A673 (cell line): Measurements from ENCODE around the gene PMAIP1. TPM values are rescaled to one million over a fixed set of nuclear protein-coding genes. Genes with fewer than 3 reads are reported as not detected.

Experiments used
- BruUV-seq: library from RNA; stranded (reverse); fragments of 400-500 nt; replicated peaks from 2 replicates; lab custom pipeline; 2021; lab: Mats Ljungman, UMichigan
- CTCF ChIA-PET: fragments of 300-600 bp; sonication (Branson Sonifier 250); formaldehyde crosslinking; loops from one replicate; lab custom pipeline; 2022; ENCODE audit warnings: antibody characterized with exemption; lab: Charles Lee
- POLR2A ChIA-PET: fragments of 300-600 bp; sonication (Branson Sonifier 250); formaldehyde crosslinking; loops from one replicate; lab custom pipeline; 2022; ENCODE audit warnings: antibody characterized with exemption; ENCODE audit not compliant: low non-redundant PET; lab: Charles Lee
- DNase-seq: peaks from one replicate; pipeline ENCODE4 v3.0.0-alpha.2; 2015; ENCODE audit warnings: low spot score
- H3K27ac ChIP-seq: fragments of 200-600 bp; sonication (generic); 2 replicates; pipeline ENCODE4 v1.5.1; 2016; ENCODE audit warnings: mixed run types, low read depth, mild to moderate bottlenecking, mixed read lengths, antibody characterized with exemption, low read length; ENCODE audit not compliant: poor library complexity, severe bottlenecking
- H3K27me3 ChIP-seq: fragments of 200-600 bp; sonication (generic); replicated peaks from 2 replicates; pipeline ENCODE4 v1.6.1; 2017; ENCODE audit warnings: mixed run types, low read depth, mild to moderate bottlenecking, mixed read lengths, antibody characterized with exemption, low read length; ENCODE audit not compliant: insufficient read depth, poor library complexity
- H3K36me3 ChIP-seq: fragments of 200-600 bp; sonication (generic); 2 replicates; pipeline ENCODE4 v1.6.1; 2016; ENCODE audit warnings: mixed run types, mild to moderate bottlenecking, mixed read lengths, antibody characterized with exemption, low read length; ENCODE audit not compliant: insufficient read depth, poor library complexity, severe bottlenecking
- H3K4me1 ChIP-seq: fragments of 200-600 bp; sonication (generic); 2 replicates; pipeline ENCODE4 v1.6.1; 2017; ENCODE audit warnings: mixed run types, mild to moderate bottlenecking, mixed read lengths, antibody characterized with exemption, low read length; ENCODE audit not compliant: insufficient read depth, poor library complexity, severe bottlenecking
- H3K4me3 ChIP-seq: fragments of 200-600 bp; sonication (generic); 2 replicates; pipeline ENCODE4 v1.5.1; 2016; ENCODE audit warnings: low read depth, mixed run types, mild to moderate bottlenecking, mixed read lengths, low read length; ENCODE audit not compliant: poor library complexity, severe bottlenecking
- H3K9me3 ChIP-seq: fragments of 200-600 bp; sonication (generic); 2 replicates; pipeline ENCODE4 v1.6.1; 2016; ENCODE audit warnings: mixed run types, low read depth, mild to moderate bottlenecking, mixed read lengths, antibody characterized with exemption, low read length; ENCODE audit not compliant: poor library complexity, severe bottlenecking
- CTCF ChIP-seq: fragments of 300-800, 200-600 bp; sonication (generic); conservative IDR thresholded peaks from 2 replicates; pipeline ENCODE4 v1.5.1; 2017; ENCODE audit warnings: low read depth, mild to moderate bottlenecking, antibody characterized with exemption, low read length, moderate library complexity, mixed read lengths
- EZH2 ChIP-seq: fragments of 200-600 bp; sonication (generic); IDR thresholded peaks from 2 replicates; pipeline ENCODE4 v1.6.1; 2017; ENCODE audit warnings: borderline replicate concordance, low read depth, mild to moderate bottlenecking, mixed read lengths, antibody characterized with exemption, low read length; ENCODE audit not compliant: poor library complexity, severe bottlenecking
- intact Hi-C: fragments of 100-400 bp; cut with micrococcal nuclease; formaldehyde crosslinking; loops from one replicate; pipeline ENCODE4 v1.10.0; 2022; ENCODE audit not compliant: unreplicated experiment
- total RNA-seq: library from RNA; stranded (reverse); gene quantifications from 2 replicates; pipeline ENCODE4 v1.2.3, GENCODE V29; 2021

Gene PMAIP1
- total RNA-seq, 1 experiment from 2014 or later = 43.6 TPM

DNA sequence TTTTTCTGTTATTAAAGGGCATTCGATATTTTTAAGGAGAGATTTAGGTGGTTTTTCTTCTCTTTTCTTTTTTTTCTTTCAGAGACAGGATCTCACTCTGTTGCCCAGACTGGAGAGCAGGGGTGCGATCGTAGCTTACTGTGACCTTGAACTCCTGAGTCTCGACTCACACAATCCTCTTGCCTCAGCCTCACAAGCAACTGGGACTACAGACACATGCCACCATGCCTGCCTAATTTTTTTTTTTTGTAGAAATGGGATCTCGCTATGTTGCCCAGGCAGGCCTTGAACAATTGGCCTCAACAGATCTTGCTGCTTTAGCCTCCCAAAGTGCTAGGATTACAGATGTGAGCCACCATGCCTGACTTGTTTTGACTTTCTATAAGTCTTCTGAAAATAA is 26.3 kb downstream of the PMAIP1 start:
- Histone ChIP-seq H3K9me3 (no peaks in the 10 kb centered on the region), H3K27ac (no peak overlapping the region), H3K27me3 (no peaks in the 10 kb centered on the region), H3K4me1 (no peaks in the 10 kb centered on the region), H3K4me3 (no peak overlapping the region), H3K36me3 (no peaks in the 10 kb centered on the region)
- DNase-seq = no peak
- no TSS peak for BruUV-seq
- intact Hi-C loops = no loop called here
- CTCF ChIA-PET = no interaction called here
- POLR2A ChIA-PET = no interaction called here
- no peak for TF ChIP-seq CTCF
- no peak for TF ChIP-seq EZH2

GRCh38 chr18:59927246-59927825 is 27.5 kb downstream of the PMAIP1 start:
- Histone ChIP-seq H3K27ac (no peak overlapping the region), H3K27me3 (no peaks in the 10 kb centered on the region), H3K9me3 (no peaks in the 10 kb centered on the region), H3K36me3 (no peaks in the 10 kb centered on the region), H3K4me3 (no peak overlapping the region), H3K4me1 (no peaks in the 10 kb centered on the region)
- BruUV-seq = no TSS peak
- TF ChIP-seq EZH2 (no peak), CTCF (no peak)
- DNase-seq = no peak
- POLR2A ChIA-PET = no interaction called here
- intact Hi-C loops = no loop called here
- CTCF ChIA-PET = no interaction called here

- CTCF ChIA-PET = no interaction called here
- H3K4me1 ChIP-seq = no peaks in the 10 kb centered on the region
- POLR2A ChIA-PET = no interaction called here
Observed at GRCh38 chr18:59928201-59928600, 28.4 kb downstream of the PMAIP1 start.

More at GRCh38 chr18:59928201-59928600, 28.4 kb downstream of the PMAIP1 start:
- H3K9me3 ChIP-seq = no peaks in the 10 kb centered on the region
- no peak overlapping the region for H3K4me3 ChIP-seq
- no peak for DNase-seq
- no TSS peak for BruUV-seq
- TF ChIP-seq EZH2 (no peak), CTCF (no peak)
- H3K27me3 ChIP-seq = no peaks in the 10 kb centered on the region
- intact Hi-C loops = no loop called here
- H3K27ac ChIP-seq = no peak overlapping the region
- H3K36me3 ChIP-seq = no peaks in the 10 kb centered on the region
